ENCODE measurements around the gene SHISA9.

GRCh38 chr16:12961626-12962025 lies 60.2 kb downstream of the SHISA9 start:
- TF ChIP-seq CTCF (IDR thresholded peaks at IDR 0.05) = no peak
- TF ChIP-seq POLR2AphosphoS5 (IDR thresholded peaks at IDR 0.05) = no peak

All from esophagus muscularis mucosa (tissue), 3 donors.